HFF-Myc (cell line): ENCODE measurements around the gene PIGL.
"Not testable (repeated sequence)": the region's sequence is repeated elsewhere in the genome, so short reads cannot be mapped to it uniquely, and the experiment has no call there.

Source experiments
- DNase-seq: peaks from one replicate; pipeline ENCODE4 v3.0.0-alpha.2; 2011; ENCODE audit warnings: low read depth; ENCODE audit errors: extremely low read depth
- H3K4me3 ChIP-seq: replicated peaks from 2 replicates; pipeline ENCODE4 v1.5.1; 2011; ENCODE audit warnings: low read depth, mild to moderate bottlenecking, control low read depth, low read length
- CTCF ChIP-seq: IDR thresholded peaks from 2 replicates; pipeline ENCODE4 v1.5.1; 2012; ENCODE audit warnings: mild to moderate bottlenecking, low read depth, low read length, control low read depth; ENCODE audit errors: missing control alignments

PIGL gene

GRCh38 chr17:16211590-16211989 is 5.4 kb upstream of the PIGL start:
- TF ChIP-seq CTCF = no peak
- H3K4me3 ChIP-seq = no peak overlapping the region
- no peak for DNase-seq

GRCh38 chr17:16212793-16213192 is 4.2 kb upstream of the PIGL start:
- DNase-seq = no peak
- TF ChIP-seq CTCF = no peak
- H3K4me3 ChIP-seq = no peak overlapping the region; the same call in 1 of the 2 replicates

GRCh38 chr17:16214190-16215001 is 2.6 kb upstream of the PIGL start:
- H3K4me3 ChIP-seq = peak overlapping the region; percentile 94
- DNase-seq = no peak
- no peak for TF ChIP-seq CTCF

- peak overlapping the region; percentile 94 for H3K4me3 ChIP-seq
- no peak for DNase-seq
- TF ChIP-seq CTCF = no peak
These were observed 2.1 kb upstream of the PIGL start for GRCh38 chr17:16215002-16215272.

- DNase-seq = peak; percentile 67
- H3K4me3 ChIP-seq = peak within 1 kb of the TSS; percentile 94
- TF ChIP-seq CTCF = peak; percentile 12
These were observed 1.6 kb upstream of the PIGL start, which contains the start of gene NCOR1 for GRCh38 chr17:16215273-16215964. NCOR1 (minus strand) TSS chr17:16215534; CDS start chr17:16194569, 20,965 bp downstream.

GRCh38 chr17:16215965-16216316 is 1.1 kb upstream of the PIGL start:
- no peak for TF ChIP-seq CTCF
- peak overlapping the region; percentile 94 for H3K4me3 ChIP-seq
- DNase-seq = no peak

GRCh38 chr17:16216341-16217001 is 539 bp upstream of the PIGL start:
- H3K4me3 ChIP-seq = peak overlapping the region; percentile 100
- DNase-seq = not testable (repeated sequence)
